ENCODE data around the gene RTL1.

DNA sequence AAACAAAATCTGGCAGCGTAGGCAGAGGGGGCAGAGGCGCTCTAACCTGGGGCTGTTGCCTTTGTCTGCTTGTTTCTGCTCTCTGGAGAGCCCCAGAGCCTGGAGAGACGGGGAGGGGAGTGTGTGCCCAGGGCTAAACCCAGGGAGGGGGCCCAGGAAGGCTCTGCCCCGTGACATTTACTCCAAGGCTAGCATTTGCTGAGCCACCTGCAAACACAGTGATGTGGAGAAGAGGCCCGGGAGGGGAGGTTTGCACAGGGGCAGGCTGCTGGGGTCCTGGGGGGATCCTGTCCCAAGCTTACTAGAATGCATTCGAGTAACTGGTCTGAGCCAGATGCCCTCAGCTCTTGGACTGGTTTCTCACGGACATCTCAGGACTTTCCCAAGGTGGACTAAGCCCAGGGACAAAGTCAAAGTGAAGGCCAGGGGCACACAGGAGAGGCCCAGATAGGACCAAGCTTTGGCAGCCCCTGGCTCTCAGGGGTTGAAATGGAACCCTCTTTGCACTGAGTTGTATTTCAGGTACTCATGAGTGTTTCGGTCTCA, 65.6 kb downstream of the RTL1 start:
- no peak for TF ChIP-seq MXD4 (CRISPR knock-in tag; IDR thresholded peaks at IDR 0.05)
- TF ChIP-seq ZBTB10 (CRISPR knock-in tag; IDR thresholded peaks at IDR 0.05; ENCODE audit: borderline replicate concordance), result no peak
- no peak for TF ChIP-seq NFYB (CRISPR knock-in tag; IDR thresholded peaks at IDR 0.05)
- no peak for TF ChIP-seq YY1 (IDR thresholded peaks at IDR 0.05; ENCODE audit: insufficient read depth, insufficient replicate concordance, low read depth, low read length)
